Endodermal cell (in vitro differentiated cells): ENCODE measurements around the gene SLC7A7. TPM values are rescaled to one million over a fixed set of nuclear protein-coding genes. Genes with fewer than 3 reads are reported as not detected.
"Not testable (repeated sequence)": the region's sequence is repeated elsewhere in the genome, so short reads cannot be mapped to it uniquely, and the experiment has no call there.

Experiments
- DNase-seq: peaks from one replicate; pipeline ENCODE4 v3.0.0-alpha.2; 2017
- H3K27ac ChIP-seq: 2 replicates; pipeline ENCODE4 v1.5.1; 2013; ENCODE audit warnings: mild to moderate bottlenecking, low read depth, low read length, moderate library complexity
- H3K27me3 ChIP-seq: 2 replicates; pipeline ENCODE4 v1.6.1; 2013; ENCODE audit warnings: mild to moderate bottlenecking, low read length, moderate library complexity; ENCODE audit not compliant: insufficient read depth, control insufficient read depth, poor library complexity, severe bottlenecking
- H3K36me3 ChIP-seq: 2 replicates; pipeline ENCODE4 v1.7.0; 2013; ENCODE audit warnings: mild to moderate bottlenecking, low read length, moderate library complexity; ENCODE audit not compliant: control insufficient read depth, insufficient read depth
- H3K4me1 ChIP-seq: one replicate; pipeline ENCODE4 v1.7.0; 2013; ENCODE audit warnings: low read length; ENCODE audit not compliant: control insufficient read depth, insufficient read depth
- H3K4me3 ChIP-seq: 2 replicates; pipeline ENCODE4 v1.5.1; 2013; ENCODE audit warnings: mild to moderate bottlenecking, low read length, moderate library complexity
- H3K9ac ChIP-seq: 2 replicates; pipeline ENCODE4 v1.6.1; 2013; ENCODE audit warnings: mild to moderate bottlenecking, low read length, moderate library complexity; ENCODE audit not compliant: poor library complexity, severe bottlenecking; ENCODE audit errors: extremely low read depth
- H3K9me3 ChIP-seq: 2 replicates; pipeline ENCODE4 v1.6.1; 2013; ENCODE audit warnings: mild to moderate bottlenecking, low read length, moderate library complexity; ENCODE audit not compliant: control insufficient read depth
- H3K27ac Mint-ChIP-seq: 2 replicates; pipeline ENCODE4 v1.8.0; 2020; ENCODE audit warnings: mixed read lengths
- H3K27me3 Mint-ChIP-seq: 2 replicates; pipeline ENCODE4 v1.8.0; 2021; ENCODE audit warnings: mild to moderate bottlenecking, mixed read lengths; ENCODE audit not compliant: insufficient read depth
- H3K36me3 Mint-ChIP-seq: 2 replicates; pipeline ENCODE4 v1.8.0; 2020; ENCODE audit warnings: low read depth, mixed read lengths
- H3K4me1 Mint-ChIP-seq: 2 replicates; pipeline ENCODE4 v1.8.0; 2020; ENCODE audit warnings: mixed read lengths
- H3K4me3 Mint-ChIP-seq: 2 replicates; pipeline ENCODE4 v1.8.0; 2020; ENCODE audit warnings: mild to moderate bottlenecking, moderate library complexity, mixed read lengths
- H3K9me3 Mint-ChIP-seq: 2 replicates; pipeline ENCODE4 v1.8.0; 2020; ENCODE audit warnings: mild to moderate bottlenecking, mixed read lengths
- CTCF ChIP-seq: fragments of 200-600 bp; sonication (generic); conservative IDR thresholded peaks from 2 replicates; pipeline ENCODE4 v1.5.0; 2021; ENCODE audit warnings: antibody characterized with exemption, mild to moderate bottlenecking
- WGBS, 2 experiments: methylation state at CpG; one replicate each; pipeline versions ENCODE4 v1.1.5 to v1.1.7; 2013; ENCODE audit warnings: missing lambda C conversion rate in 2 of 2, mixed read lengths in 1 of 2; ENCODE audit not compliant: insufficient coverage in 1 of 2, insufficient read length in 1 of 2; 5-methylcytosine and 5-hydroxymethylcytosine counted together
- total RNA-seq, 2 donors: library from RNA; stranded (reverse); fragmentation: NEBNext Ultra II Directional in 1 of 2; extraction: Animal tissue kit (Norgen Biotek cat#: 25700) in 1 of 2; gene quantifications; 2 replicates in 1 of 2; 3 replicates in 1 of 2; pipeline ENCODE4 v1.2.1, GENCODE V29; 2021

The SLC7A7 gene
- total RNA-seq, 2 donors from 2014 or later: 16.7 to 17.0 TPM

GRCh38 chr14:22856428-22856827 is 41.2 kb upstream of the SLC7A7 start:
- Mint-ChIP-seq H3K27me3 (no peaks in the 10 kb centered on the region), H3K27ac (no peak overlapping the region), H3K4me1 (peaks cover 10% of the 10 kb centered on the region), H3K4me3 (no peak overlapping the region), H3K9me3 (peaks cover 3% of the 10 kb centered on the region), H3K36me3 (no peaks in the 10 kb centered on the region)
- no peak for TF ChIP-seq CTCF
- peaks cover 9% of the 10 kb centered on the region for H3K9me3 ChIP-seq
- no peak overlapping the region for H3K27ac ChIP-seq
- 91 to 94% methylated on average over 3 of the region's 5 CpGs for WGBS, 2 experiments
- H3K4me3 ChIP-seq: no peak overlapping the region
- H3K27me3 ChIP-seq: no peaks in the 10 kb centered on the region
- H3K9ac ChIP-seq: no peak overlapping the region
- H3K4me1 ChIP-seq: peaks cover 3% of the 10 kb centered on the region
- no peak for DNase-seq
- no peaks in the 10 kb centered on the region for H3K36me3 ChIP-seq

GRCh38 chr14:22854963-22855724 is 39.9 kb upstream of the SLC7A7 start:
- H3K27me3 ChIP-seq: no peaks in the 10 kb centered on the region
- no peak for DNase-seq
- Mint-ChIP-seq H3K27ac (no peak overlapping the region), H3K4me1 (peaks cover 10% of the 10 kb centered on the region), H3K4me3 (no peak overlapping the region), H3K36me3 (no peaks in the 10 kb centered on the region), H3K27me3 (no peaks in the 10 kb centered on the region), H3K9me3 (peaks cover 3% of the 10 kb centered on the region)
- H3K36me3 ChIP-seq: no peaks in the 10 kb centered on the region
- H3K27ac ChIP-seq: no peak overlapping the region
- H3K4me1 ChIP-seq: peaks cover 3% of the 10 kb centered on the region
- no peak overlapping the region for H3K4me3 ChIP-seq
- no peak for TF ChIP-seq CTCF
- H3K9ac ChIP-seq: no peak overlapping the region
- 92 to 98% methylated on average over 7 to 8 of the region's 8 CpGs for WGBS, 2 experiments
- H3K9me3 ChIP-seq: peaks cover 9% of the 10 kb centered on the region

GRCh38 chr14:22854296-22854695 is 39.1 kb upstream of the SLC7A7 start:
- H3K4me1 ChIP-seq, H3K27me3 ChIP-seq, H3K27ac Mint-ChIP-seq, H3K9me3 ChIP-seq, H3K4me3 ChIP-seq, H3K36me3 ChIP-seq, H3K9ac ChIP-seq, DNase-seq, H3K4me3 Mint-ChIP-seq, H3K36me3 Mint-ChIP-seq, H3K9me3 Mint-ChIP-seq, H3K27ac ChIP-seq, H3K27me3 Mint-ChIP-seq: not testable (repeated sequence)
- 94 to 95% methylated on average over 4 to 11 of the region's 11 CpGs for WGBS, 2 experiments
- peaks cover 11% of the 10 kb centered on the region for H3K4me1 Mint-ChIP-seq
